NCI-H2081 treated with DMSO at 0.1 percent for 48 hours (cell line): ENCODE results near the gene TEX19.

ENCODE experiments used
- DNase-seq: peaks from one replicate; lab custom pipeline; 2025; lab: John Stamatoyannopoulos, UW

The TEX19 gene

DNA sequence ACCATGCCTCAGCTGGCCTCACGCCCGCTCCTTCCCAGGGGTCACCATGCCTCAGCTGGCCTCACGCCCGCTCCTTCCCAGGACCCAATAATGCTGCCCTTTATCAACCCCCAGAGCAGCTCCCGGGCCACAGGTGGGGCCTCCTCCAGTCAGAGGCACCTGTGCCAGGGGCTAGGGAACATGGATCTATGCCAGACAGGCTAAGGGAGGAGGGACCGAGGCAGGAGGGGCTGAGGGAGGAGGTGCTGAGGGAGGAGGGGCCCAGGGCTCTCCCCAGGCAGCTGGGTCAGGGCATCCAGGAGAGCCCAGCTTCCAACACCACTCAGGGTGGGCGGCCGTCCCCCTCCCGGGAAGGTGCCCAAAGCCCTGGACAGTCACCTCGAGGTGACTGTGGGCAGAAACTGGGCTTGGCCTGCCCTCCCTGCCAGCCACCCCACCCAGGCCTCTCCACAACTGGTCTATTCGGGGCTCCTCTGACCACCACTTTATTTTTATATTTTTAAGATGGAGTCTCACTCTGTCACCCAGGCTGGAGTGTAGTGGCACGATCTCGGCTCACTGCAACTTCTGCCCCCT is 31.9 kb downstream of the TEX19 start:
- DNase-seq = no peak

DNA sequence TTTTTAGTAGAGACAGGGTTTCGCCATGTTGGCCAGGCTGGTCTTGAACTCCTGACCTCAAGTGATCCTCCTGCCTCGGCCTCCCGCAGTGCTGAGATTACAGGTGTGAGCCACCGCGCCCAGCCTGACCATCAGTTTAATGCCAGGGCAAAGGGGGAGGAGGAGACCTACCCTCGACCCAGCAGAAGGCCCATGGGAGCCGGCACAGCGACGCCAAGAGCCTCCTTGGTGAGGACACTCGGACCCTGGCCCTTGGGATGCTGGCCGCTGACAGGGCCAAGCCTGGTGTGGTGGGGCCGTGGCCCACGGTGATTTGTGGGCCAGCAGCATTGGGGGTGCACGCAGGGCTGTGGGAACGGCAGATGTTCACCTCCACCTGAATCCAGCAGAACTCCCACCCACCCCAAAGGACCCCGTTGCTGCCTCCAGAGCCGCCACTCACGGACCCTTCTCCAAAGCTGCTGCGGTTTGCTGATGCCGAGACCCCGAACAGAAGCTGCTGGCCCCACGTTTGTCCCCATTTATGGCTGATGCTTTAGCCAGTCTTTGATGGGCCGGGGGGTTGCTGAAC is 32.5 kb downstream of the TEX19 start:
- DNase-seq = no peak

DNA sequence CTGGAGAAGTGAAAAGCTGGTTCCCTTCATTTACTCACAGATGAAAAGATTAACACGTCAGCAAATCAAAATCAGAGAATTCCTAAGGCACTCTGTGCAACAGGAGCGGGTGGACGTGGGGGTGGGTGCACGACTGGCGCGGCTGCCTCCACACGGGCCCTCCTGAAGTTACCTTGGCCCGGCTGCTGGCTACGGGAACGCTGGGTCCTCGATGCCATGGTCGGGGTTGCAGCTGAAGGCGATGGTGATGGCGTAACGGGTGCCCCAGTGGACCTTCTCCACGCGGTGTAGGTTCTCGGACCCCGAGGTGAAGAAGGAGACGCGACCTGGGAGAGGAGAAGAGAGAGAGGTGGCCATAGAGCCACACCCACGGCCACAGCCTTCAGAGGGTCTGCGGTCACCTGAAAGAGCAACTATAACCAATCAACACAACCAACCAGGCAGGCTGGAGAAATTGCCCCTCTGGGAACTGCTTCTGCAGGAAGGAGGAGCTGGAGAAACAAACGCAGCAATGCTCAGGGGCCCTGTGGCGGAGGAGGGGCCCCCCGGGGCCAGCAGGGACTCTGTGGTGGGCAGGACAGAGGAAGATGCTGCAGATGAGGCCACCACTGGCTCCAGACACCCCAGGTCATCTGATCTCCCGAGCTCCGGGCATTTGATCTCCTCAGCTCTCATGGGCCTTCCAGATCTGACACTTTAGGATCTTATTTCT is 33.3 kb downstream of the TEX19 start:
- no peak for DNase-seq

DNA sequence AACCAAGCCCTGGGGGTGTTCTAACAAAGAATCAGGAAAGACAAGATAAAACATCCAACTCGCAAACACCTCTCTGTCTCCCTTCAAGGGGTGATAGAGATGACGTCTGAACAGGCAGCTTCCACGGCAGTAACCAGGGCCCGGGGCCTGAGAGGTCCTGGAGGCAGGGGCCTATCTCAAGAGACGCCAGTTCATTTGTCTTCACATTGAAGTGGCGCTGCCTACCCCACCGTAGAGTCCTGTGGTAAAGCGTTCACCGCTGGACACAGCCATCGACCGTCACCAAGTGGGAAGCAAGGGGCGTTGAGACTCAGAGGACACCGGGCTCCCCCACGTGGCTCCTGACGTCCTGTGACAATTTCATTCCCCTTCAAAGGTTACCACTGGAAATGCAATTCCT is 33.9 kb downstream of the TEX19 start:
- no peak for DNase-seq

DNA sequence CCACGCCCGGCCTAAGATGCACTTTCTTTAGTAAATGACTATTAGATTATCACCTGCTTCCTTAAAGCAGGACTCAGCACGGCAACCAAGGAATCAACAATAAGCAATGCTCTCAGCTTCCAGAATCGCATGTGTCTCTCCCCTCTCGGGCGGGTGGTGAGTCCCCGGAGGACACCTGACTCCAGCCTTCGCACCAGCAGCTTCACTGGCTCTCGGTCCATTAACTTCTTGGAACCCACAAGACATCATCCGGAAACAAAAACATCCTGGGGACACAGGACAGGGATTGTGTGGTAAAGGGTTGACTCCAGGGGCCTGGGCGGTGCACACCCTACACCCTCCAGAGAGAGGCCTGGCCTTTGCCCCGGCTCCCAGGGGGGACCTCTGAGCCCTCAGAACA is 35.2 kb downstream of the TEX19 start:
- no peak for DNase-seq

DNA sequence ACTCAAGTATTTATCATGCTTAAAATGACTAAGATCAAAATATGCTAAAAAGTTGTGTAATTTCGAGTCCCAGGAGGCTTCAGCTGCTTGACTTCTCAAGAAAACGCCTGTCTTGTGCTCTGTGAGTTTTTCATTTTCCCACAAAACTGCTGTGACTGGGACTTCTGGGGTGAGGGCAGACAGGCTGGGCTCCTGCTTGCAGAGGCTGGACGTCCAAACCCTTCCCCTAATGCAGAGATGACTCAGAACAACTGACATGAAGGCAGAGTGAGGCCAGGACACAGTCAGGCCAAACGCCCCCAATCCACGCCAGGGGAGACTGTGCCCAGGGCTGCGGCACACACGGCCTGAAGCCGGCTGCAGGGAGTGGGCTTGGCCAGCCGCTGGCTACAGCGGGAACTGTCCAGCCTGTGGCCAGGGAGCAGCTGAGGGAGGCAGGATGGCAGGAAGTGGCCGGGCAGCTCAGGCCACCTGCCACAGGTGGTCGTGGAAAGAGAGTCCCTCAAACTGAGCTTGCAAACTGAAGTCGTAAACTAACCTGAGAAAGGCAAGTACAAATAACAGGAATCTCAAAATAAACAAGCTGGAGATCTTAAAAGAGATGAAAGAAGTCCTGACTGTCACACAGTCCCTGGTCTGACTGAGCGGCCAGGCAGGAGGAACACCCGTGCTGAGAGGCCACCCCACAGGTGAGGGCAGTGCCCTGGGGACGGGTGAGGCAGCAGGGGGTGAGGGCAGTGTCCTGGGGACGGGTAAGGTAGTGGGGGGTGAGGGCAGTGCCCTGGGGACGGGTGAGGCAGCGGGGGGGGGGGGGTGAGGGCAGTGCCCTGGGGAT is 37.8 kb downstream of the TEX19 start:
- DNase-seq = no peak

DNA sequence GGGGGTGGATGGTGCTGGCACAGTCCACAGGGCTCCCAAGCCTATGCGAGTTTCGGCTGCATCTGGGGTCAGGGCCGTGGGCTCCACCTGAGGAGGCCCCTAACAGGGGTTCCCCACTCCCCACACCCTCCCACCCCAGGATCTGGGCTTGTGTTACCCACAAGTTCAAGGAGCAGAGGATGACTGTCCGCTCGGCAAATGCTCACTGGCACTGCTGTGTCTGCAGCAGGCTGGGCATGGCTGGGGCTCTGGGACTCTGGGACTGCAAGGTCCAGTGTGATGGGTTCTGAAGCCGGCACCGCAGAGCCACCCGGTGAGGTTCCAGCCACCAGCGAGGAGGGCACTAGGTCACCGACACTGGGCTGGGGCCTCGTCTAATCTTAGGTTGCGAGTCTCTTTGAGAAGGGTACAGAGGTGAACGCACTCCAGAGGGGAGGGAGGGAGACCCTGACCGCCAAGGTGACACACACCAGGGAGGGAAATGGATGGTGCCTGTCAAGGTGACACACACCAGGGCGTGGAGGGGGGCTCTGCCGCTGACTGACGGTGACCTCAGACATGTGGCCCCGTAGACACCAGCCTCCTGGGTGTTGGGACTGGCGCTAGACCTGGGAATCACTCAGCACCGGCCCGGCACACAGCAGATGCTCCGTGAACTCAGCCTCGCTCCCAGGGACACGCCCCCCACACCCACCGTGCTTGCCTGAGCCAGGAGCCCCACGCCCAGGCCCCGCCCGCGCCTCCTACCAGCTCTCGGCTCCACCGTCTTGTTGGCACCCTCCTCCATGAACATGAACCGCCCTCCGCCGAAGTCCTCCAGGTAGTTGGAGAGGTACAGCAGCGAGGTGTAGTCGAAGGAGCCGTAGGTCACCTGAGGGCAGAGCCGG is 38.6 kb downstream of the TEX19 start:
- no peak for DNase-seq

DNA sequence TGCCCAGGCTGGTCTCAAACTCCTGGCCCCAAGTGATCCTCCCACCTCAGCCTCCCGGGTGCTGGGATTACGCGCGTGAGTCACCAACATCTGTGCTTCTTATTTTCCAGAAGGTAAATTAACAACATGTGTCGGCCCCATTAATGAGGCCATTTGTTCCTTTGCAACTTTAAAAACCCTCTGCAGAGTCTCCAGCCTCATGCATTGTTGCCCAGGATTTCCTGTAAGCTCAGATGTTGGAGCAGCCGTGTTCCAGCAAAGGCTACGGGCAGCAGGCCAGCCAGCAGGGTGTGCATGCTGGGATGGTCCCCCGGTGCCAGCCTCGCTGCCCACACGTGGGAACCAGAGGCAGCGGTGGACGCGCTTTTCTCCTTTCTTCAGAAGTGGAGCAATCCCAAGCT is 40.0 kb downstream of the TEX19 start:
- no peak for DNase-seq

DNA sequence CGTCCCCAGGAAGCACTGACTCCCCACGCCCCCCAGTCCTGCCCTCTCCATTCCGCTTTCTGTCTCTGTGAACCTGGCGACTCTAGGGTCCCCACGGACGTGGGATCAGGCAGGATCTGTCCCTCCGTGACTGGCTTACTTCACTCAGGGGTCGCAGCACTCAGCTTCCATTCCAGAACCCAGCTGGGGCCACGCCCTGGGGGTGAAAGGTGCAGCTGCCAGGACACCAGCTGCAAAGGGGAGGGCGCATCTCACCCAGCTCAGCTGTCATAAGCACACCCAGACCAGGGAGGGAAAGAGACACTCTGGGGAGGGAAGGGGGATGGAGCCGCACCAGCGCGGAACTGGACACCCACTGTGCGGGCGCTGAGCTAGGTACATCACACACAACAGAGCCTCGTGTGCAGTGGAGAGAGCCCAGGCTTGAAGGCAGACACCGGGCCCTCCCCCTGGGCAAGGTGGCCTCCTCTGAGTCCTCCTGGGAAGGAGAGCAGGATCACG is 40.6 kb downstream of the TEX19 start:
- DNase-seq = no peak

DNA sequence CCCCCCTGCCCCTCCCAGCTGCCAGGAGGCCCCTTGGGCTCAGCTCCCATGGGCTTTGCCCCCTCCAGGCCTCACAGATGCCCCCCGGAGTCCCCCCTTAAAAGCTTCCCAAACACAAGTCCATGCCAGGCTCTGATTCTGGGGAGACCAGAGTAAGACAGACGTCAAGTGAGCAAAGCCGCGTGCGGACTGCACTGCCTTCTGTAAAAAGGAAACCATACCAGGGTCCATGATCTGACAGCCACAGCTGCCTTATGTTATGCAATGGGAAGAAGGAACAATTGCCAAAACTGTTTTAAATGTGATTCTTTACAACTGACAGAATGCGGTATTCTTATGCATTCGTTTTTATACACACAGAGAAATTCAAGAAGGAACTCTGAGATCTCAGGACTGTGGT is 41.2 kb downstream of the TEX19 start:
- DNase-seq = no peak

DNA sequence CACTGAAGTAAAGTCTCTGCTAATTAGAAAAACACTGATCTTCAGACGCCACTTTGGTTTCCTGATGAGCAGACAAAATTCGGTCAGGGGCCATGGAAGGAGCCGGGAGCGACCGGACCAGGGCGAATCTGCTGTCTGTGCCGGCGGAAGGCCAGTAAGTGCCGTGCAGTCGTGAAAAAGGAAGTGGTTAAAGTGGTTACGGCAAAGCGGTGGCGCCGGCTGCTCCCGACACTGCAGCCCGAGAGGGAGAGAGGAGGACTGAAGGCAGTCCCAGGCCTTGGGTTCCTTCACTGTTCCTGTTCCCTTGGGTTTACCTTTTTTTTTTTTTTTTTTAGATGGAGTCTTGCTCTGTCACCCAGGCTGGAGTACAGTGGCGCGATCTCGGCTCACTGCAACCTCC is 41.8 kb downstream of the TEX19 start:
- no peak for DNase-seq

DNA sequence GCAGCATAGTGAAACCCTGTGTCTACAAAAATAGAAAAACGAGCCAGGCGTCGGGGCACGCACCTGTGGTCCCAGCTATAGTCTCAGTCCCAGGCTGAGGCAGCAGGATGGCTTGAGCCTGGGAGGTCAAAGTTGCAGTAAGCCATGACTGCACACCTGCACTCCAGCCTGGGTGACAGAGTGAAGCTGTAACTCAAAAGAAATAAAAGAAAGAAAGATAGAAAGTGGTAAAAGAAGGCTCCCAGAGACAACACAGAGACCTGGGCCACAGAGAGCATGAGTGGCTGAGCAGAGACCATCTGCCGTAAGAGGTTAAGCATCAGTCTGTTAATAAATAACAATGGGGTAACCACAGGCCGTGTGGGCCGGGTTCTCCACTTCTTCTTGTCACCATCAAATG is 43.8 kb downstream of the TEX19 start:
- no peak for DNase-seq

DNA sequence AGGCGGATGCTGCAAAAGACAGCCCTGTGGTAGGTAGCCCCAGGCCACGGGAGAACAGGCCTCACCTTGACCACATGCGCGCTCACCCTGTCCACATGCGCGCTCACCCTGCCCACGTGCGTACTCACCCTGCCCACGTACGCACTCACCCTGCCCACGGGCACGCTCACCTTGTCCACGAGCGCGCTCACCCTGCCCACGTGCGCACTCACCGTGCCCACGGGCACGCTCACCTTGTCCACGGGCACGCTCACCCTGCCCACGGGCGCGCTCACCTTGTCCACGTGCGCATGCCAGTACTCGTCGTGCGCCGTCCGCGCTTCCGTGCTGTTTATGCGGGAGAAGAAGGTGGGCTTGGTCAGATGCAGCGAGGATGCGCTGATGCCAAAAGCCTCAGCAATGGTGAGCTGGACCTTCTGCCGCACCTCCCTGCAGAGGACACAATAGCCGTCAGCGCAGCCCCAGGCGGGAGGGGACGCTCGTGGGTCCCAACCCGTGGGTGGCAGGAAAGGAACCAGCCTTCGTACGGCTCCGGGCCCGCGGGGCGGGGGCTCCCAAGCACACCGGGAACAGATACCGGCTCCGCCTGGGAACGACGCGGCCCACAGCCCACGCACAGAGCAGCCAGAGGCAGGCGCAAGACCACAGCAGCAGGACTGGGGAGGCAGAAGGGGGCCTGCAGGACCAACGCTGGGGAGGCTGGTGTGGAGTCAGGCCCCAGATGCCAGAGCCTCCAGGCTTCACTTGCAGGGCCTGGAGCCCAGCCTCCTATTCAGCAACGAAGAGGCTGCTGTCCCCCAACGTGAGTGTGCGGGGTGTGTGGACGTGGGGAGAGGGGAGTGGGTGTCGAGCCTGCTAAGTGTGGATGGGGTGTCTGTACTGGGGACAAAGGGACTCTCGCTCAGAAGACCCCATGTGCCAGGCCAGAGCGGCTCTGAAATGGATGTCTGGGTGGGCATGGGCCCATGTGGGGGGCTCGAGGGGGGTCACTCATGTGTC is 44.9 kb downstream of the TEX19 start:
- DNase-seq = no peak

DNA sequence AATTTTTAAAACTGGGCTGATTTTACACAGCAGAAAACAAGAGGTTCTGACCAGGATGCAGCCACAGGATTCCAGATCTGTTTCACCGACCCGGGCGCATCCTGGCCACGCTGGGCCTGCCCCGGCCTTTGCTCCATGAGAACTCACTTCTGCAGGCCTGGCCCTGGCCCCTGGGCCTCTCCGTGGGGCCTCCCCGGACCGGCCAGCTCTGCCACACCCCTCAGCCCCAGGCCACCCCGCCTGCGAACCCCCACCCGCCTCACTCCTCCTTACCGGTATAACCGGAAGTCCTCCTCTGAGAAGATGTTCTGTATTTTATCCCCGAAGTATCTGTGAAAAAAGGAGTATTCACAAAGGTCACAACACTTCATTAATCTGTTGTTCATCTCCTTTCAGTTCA is 46.0 kb downstream of the TEX19 start:
- DNase-seq = no peak

DNA sequence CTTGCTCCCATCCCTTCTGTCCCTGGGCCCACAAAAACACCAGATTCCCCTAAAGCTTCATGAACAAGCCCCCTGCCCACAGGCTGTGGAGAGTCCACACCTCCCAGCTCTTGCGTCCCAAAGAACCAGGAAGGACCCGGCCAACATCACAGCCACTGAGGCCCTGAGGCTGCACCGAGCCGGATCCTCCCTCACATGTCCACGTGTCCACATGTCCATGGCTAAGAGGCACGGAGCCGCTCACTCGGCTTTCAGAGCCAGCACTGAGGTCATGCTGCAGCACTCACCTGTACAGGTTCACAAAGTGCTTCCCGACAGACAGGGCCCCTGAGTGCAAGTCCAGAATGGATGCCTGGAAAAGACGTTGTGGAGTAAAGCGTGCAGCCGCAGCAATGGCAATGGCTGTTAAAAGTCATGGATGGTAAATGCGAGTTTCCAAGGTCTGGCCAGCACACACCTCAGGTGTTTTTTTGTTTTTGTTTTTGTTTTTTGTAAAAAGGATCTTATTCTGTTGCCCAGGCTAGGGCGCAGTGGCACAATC is 47.2 kb downstream of the TEX19 start:
- no peak for DNase-seq

DNA sequence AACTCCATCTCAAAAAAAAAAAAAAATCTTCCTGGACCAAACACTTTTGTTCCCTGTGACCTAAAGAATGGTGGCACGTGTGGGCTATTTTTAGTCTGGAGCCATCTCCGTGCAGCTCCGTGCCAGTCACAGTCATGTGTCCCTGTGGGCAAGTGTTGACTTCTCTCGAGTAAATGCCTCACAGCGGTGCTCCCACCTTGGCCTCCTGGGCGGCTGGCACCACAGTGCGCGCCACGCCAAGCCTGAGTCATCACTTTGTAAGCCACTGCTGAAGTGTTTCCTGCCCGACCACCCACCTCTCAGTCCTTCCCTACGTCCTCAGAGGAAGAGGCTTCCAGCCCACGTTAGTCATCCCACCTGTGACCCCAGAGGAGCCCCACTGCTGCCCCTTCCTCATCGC is 48.2 kb downstream of the TEX19 start:
- no peak for DNase-seq

DNA sequence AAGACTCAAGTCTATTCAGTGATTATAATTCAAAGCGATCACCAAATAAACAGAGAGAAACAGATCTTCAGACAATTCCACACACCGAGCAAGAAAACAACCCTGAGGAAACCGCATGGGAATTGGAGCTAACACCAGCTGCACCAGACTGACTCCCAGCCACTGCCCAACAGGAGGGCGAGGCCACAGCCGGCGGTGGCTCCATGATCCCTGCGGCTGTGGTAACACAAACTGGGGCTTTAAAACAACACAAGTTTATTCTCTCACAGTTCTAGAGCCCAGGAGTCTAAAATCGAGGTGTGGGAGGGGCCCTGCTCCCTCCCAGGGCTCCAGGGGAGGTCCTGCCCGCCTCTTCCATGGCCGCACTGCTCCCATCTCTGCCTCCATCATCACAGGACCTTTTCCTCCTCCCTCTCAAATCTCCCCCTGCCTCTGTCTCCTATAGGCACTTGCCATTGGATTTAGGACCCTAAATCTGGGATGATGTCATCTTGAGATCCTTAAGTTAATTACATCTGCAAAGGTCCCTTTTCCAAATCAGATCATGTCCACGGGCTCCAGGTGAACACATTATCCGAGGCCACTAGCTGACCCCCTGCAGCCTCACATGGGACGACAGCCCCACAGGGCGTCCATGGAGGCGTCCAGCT is 49.4 kb downstream of the TEX19 start:
- no peak for DNase-seq

DNA sequence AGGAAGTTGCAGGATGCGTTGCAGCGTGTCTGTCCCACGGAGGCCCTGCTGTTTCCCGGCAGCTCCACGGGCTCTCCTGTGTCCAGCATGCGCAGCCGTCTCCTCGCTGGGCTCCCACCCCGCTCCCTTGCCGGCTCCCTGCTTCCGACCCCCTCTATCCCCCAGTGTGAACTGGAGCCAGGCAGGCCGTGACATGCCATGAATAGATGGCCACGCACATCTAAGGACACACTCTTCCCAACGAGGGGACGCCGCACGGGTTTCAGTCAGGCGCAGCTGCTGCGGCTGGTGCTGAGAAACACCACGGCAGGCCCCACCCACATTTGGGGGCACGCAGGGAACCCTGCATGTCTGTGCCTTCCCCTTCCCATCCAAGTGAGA is 49.9 kb downstream of the TEX19 start:
- DNase-seq = no peak

DNA sequence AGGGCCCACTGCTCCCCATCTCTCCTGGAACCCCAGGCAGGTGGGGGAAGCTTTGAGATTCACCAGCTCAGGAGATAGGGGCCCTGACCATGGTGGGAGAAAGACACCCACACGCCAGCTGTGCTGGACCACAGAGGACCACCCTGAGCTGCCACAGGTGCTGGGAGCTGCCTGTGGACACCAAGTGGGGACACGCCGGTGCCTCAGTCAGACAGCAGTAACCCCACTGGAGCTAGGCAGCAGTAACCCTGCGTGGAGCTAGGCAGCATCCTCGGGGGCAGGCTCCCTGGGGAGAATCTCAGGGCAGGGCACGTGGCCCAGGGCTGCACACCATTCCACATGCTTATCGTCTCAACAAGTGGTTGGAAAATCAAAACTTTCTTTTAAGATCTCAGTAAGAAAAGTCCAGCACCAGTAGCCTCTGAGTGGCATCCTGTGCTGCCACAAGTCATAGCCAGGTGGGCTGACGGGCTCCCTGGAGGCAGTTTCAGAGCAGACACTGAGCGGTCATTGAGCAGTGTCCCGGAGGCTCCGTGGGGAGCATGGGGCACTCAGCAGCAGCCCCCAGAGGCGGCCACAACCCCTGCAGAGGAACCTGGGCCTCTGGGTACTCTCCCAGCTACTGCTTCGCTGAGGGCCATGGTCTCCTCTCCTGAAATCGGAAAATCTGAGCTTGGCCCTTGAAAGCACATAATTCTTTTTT is 51.1 kb downstream of the TEX19 start:
- no peak for DNase-seq
